HEK293 (cell line): ENCODE data around the gene FAM83F.

Experiments used
- ATF2 ChIP-seq: fragments of 450-650 bp; formaldehyde crosslinking; IDR thresholded peaks from 2 replicates; pipeline ENCODE4 v1.5.1; 2016; ENCODE audit warnings: missing biosample characterization, missing genetic modification characterization, low read depth
- RBAK ChIP-seq: fragments of 450-650 bp; formaldehyde crosslinking; IDR thresholded peaks from 2 replicates; pipeline ENCODE4 v1.5.1; 2016; ENCODE audit warnings: missing biosample characterization, missing genetic modification characterization
- REPIN1 ChIP-seq: fragments of 450-650 bp; formaldehyde crosslinking; IDR thresholded peaks from 2 replicates; pipeline ENCODE4 v1.5.1; 2017; ENCODE audit warnings: missing biosample characterization, missing genetic modification characterization, low read depth
- ZBTB6 ChIP-seq: fragments of 450-650 bp; formaldehyde crosslinking; IDR thresholded peaks from 2 replicates; pipeline ENCODE4 v1.5.1; 2017; ENCODE audit warnings: missing biosample characterization, missing genetic modification characterization
- ZFP3 ChIP-seq: fragments of 450-650 bp; formaldehyde crosslinking; IDR thresholded peaks from 2 replicates; pipeline ENCODE4 v1.5.1; 2016; ENCODE audit warnings: low read depth, missing biosample characterization, missing genetic modification characterization
- ZFP37 ChIP-seq: fragments of 450-650 bp; formaldehyde crosslinking; IDR thresholded peaks from 2 replicates; pipeline ENCODE4 v1.5.1; 2016; ENCODE audit warnings: missing biosample characterization, missing genetic modification characterization
- ZNF114 ChIP-seq: fragments of 450-650 bp; formaldehyde crosslinking; IDR thresholded peaks from 2 replicates; pipeline ENCODE4 v1.5.0; 2017; ENCODE audit warnings: missing biosample characterization, missing genetic modification characterization
- ZNF24 ChIP-seq: fragments of 450-650 bp; formaldehyde crosslinking; IDR thresholded peaks from 2 replicates; pipeline ENCODE4 v1.5.1; 2016; ENCODE audit warnings: missing biosample characterization, missing genetic modification characterization
- ZNF354C ChIP-seq: fragments of 450-650 bp; formaldehyde crosslinking; IDR thresholded peaks from 2 replicates; pipeline ENCODE4 v1.5.1; 2016; ENCODE audit warnings: missing biosample characterization, missing genetic modification characterization, low read depth, borderline replicate concordance
- ZNF626 ChIP-seq: fragments of 450-650 bp; sonication (Bioruptor Pico); formaldehyde crosslinking; IDR thresholded peaks from 2 replicates; pipeline ENCODE4 v1.5.1; 2018; ENCODE audit warnings: missing biosample characterization, missing genetic modification characterization, inconsistent platforms
- TF ChIP-seq, protein P1 (sequence below): fragments of 450-650 bp; formaldehyde crosslinking; IDR thresholded peaks from 2 replicates; pipeline ENCODE4 v1.5.1; 2016; ENCODE audit warnings: missing biosample characterization, missing genetic modification characterization
- TF ChIP-seq, protein P2 (sequence below): fragments of 450-650 bp; formaldehyde crosslinking; IDR thresholded peaks from 2 replicates; pipeline ENCODE4 v1.5.1; 2016; ENCODE audit warnings: missing biosample characterization, missing genetic modification characterization

GRCh38 chr22:39997939-39998726 is 3.4 kb downstream of the FAM83F start:
- TF ChIP-seq RBAK (tag by site-specific recombination), result no peak
- no peak for TF ChIP-seq ZFP3
- TF ChIP-seq, protein P1, sequence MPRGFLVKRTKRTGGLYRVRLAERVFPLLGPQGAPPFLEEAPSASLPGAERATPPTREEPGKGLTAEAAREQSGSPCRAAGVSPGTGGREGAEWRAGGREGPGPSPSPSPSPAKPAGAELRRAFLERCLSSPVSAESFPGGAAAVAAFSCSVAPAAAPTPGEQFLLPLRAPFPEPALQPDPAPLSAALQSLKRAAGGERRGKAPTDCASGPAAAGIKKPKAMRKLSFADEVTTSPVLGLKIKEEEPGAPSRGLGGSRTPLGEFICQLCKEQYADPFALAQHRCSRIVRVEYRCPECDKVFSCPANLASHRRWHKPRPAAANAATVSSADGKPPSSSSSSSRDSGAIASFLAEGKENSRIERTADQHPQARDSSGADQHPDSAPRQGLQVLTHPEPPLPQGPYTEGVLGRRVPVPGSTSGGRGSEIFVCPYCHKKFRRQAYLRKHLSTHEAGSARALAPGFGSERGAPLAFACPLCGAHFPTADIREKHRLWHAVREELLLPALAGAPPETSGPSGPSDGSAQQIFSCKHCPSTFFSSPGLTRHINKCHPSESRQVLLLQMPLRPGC (tag by site-specific recombination), result no peak
- no peak for TF ChIP-seq ATF2 (tag by site-specific recombination)
- TF ChIP-seq ZNF24, result no peak
- TF ChIP-seq ZNF114 (tag by site-specific recombination), result no peak
- TF ChIP-seq ZNF354C (tag by site-specific recombination), result no peak
- TF ChIP-seq ZBTB6 (tag by site-specific recombination), result no peak
- TF ChIP-seq, protein P2, sequence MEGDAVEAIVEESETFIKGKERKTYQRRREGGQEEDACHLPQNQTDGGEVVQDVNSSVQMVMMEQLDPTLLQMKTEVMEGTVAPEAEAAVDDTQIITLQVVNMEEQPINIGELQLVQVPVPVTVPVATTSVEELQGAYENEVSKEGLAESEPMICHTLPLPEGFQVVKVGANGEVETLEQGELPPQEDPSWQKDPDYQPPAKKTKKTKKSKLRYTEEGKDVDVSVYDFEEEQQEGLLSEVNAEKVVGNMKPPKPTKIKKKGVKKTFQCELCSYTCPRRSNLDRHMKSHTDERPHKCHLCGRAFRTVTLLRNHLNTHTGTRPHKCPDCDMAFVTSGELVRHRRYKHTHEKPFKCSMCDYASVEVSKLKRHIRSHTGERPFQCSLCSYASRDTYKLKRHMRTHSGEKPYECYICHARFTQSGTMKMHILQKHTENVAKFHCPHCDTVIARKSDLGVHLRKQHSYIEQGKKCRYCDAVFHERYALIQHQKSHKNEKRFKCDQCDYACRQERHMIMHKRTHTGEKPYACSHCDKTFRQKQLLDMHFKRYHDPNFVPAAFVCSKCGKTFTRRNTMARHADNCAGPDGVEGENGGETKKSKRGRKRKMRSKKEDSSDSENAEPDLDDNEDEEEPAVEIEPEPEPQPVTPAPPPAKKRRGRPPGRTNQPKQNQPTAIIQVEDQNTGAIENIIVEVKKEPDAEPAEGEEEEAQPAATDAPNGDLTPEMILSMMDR (tag by site-specific recombination), result no peak
- no peak for TF ChIP-seq ZNF626 (tag by site-specific recombination)
- no peak for TF ChIP-seq REPIN1
- TF ChIP-seq ZFP37 (tag by site-specific recombination), result no peak
